ENCODE data around the gene PLA2G4B. TPM values are rescaled to one million over a fixed set of nuclear protein-coding genes. Genes with fewer than 3 reads are reported as not detected.

PLA2G4B gene
- total RNA-seq, 1 experiment from 2014 or later, result 3.7 TPM

- Histone ChIP-seq H3K14ac (ENCODE audit: insufficient read depth, low read length) (no peak overlapping the region; the same call in 1 of the 2 replicates), H2BK20ac (ENCODE audit: low read depth, low read length, poor library complexity, severe bottlenecking) (no peak overlapping the region), H3K23ac (ENCODE audit: insufficient read length, low read depth, low read length) (no peak overlapping the region), H3K56ac (ENCODE audit: insufficient read length, low read depth, low read length) (no peak overlapping the region), H3K23me2 (ENCODE audit: insufficient read length, low read depth, low read length, poor library complexity, severe bottlenecking) (no peaks in the 10 kb centered on the region), H2BK5ac (ENCODE audit: insufficient read length, low read length) (no peak overlapping the region), H3K4ac (ENCODE audit: low read depth, low read length) (no peak overlapping the region), H4K20me1 (ENCODE audit: control insufficient read depth, insufficient read depth, insufficient read length) (no peaks in the 10 kb centered on the region), H3K4me1 (ENCODE audit: insufficient read depth, low read length) (no peaks in the 10 kb centered on the region), H3T11ph (ENCODE audit: low read length) (no peak overlapping the region), H3K79me1 (ENCODE audit: insufficient read depth, low read depth, low read length, poor library complexity, severe bottlenecking) (no peaks in the 10 kb centered on the region), H2BK120ac (ENCODE audit: low read depth, low read length, poor library complexity, severe bottlenecking) (no peak overlapping the region), H3K9me3 (ENCODE audit: control insufficient read depth, low read depth, low read length) (no peaks in the 10 kb centered on the region), H4K8ac (replicated peaks; ENCODE audit: insufficient read length, low read depth, low read length) (no peak overlapping the region), H3K27me3 (ENCODE audit: insufficient read depth, low read length) (no peaks in the 10 kb centered on the region), H4K5ac (ENCODE audit: insufficient read length, low read depth, low read length) (no peak overlapping the region), H4K91ac (ENCODE audit: insufficient read length, low read depth, low read length) (no peak overlapping the region), H2AFZ (ENCODE audit: low read length) (no peak overlapping the region), H2BK15ac (ENCODE audit: low read depth, low read length) (no peak overlapping the region), H3K4me2 (ENCODE audit: insufficient read depth, insufficient read length, low read length) (no peak overlapping the region), H2AK5ac (ENCODE audit: insufficient read length, low read length) (no peak overlapping the region), H3K18ac (ENCODE audit: insufficient read length, low read depth, low read length) (no peak overlapping the region), H3K9ac (ENCODE audit: extremely low read depth, insufficient read length, low read length) (no peak overlapping the region), H3K27ac (ENCODE audit: insufficient read length, low read depth, low read length) (no peak overlapping the region), H2BK12ac (ENCODE audit: insufficient read length, low read depth, low read length) (no peak overlapping the region), H3K79me2 (ENCODE audit: insufficient read depth, low read length) (no peaks in the 10 kb centered on the region)
- Mint-ChIP-seq H3K27ac (0 out of 7 replicates have a peak overlapping the region, but pooled peaks of 2 of the 3 experiments have one; percentile 14 to 90), H3K27me3 (ENCODE audit: low read depth) (peaks cover 10% of the 10 kb centered on the region), H3K36me3 (ENCODE audit: insufficient read depth in 1 of 3, low read depth in 3 of 3) (no peaks in the 10 kb centered on the region; a peak in 1 of 7 replicates), H3K4me1 (peaks cover 11 to 14% of the 10 kb centered on the region in 2 experiments), H3K4me3 (no peak overlapping the region), H3K9me3 (no peaks in the 10 kb centered on the region)
- DNase-seq, result no peak
- TF ChIP-seq, protein P1, sequence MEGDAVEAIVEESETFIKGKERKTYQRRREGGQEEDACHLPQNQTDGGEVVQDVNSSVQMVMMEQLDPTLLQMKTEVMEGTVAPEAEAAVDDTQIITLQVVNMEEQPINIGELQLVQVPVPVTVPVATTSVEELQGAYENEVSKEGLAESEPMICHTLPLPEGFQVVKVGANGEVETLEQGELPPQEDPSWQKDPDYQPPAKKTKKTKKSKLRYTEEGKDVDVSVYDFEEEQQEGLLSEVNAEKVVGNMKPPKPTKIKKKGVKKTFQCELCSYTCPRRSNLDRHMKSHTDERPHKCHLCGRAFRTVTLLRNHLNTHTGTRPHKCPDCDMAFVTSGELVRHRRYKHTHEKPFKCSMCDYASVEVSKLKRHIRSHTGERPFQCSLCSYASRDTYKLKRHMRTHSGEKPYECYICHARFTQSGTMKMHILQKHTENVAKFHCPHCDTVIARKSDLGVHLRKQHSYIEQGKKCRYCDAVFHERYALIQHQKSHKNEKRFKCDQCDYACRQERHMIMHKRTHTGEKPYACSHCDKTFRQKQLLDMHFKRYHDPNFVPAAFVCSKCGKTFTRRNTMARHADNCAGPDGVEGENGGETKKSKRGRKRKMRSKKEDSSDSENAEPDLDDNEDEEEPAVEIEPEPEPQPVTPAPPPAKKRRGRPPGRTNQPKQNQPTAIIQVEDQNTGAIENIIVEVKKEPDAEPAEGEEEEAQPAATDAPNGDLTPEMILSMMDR (conservative IDR thresholded peaks at IDR 0.05), result no peak
- WGBS (ENCODE audit: extremely low coverage, insufficient read length, low lambda C conversion rate), result no CpG with 5 or more reads among the region's 7 CpGs
These were observed 50.1 kb downstream of the PLA2G4B start for GRCh38 chr15:41888662-41889253.
